HCT116 (cell line): ENCODE data around the gene AGBL1. TPM values are rescaled to one million over a fixed set of nuclear protein-coding genes. Genes with fewer than 3 reads are reported as not detected.

Experiments
- ATAC-seq: fragments of 200-7000 bp; cut with Tn5 transposase; 2 replicates; pipeline ENCODE4 v1.9.1; 2020; ENCODE audit warnings: mild to moderate bottlenecking, moderate library complexity
- BruUV-seq: library from RNA; stranded (reverse); fragments of 400-500 nt; replicated peaks from 2 replicates; lab custom pipeline; 2021; lab: Mats Ljungman, UMichigan
- CTCF ChIA-PET: fragments of 300-600 bp; sonication (Branson Sonifier 250); formaldehyde crosslinking; loops from one replicate; lab custom pipeline; 2021; ENCODE audit warnings: antibody characterized with exemption; lab: Charles Lee
- POLR2A ChIA-PET: fragments of 300-600, 350-600 bp; sonication (Branson Sonifier 250); formaldehyde crosslinking; loops from one replicate; lab custom pipeline; 2021; ENCODE audit warnings: antibody characterized with exemption; lab: Charles Lee
- RAD21 ChIA-PET, 2 experiments: fragments of 300-600 bp; sonication (Branson Sonifier 250); formaldehyde crosslinking; loops; one replicate each; lab custom pipeline; 2023; ENCODE audit warnings: low total read pairs in 2 of 2; ENCODE audit not compliant: uncharacterized antibody in 2 of 2, unreplicated experiment in 2 of 2, low non-redundant PET in 1 of 2; lab: Charles Lee
- DNase-seq: peaks from one replicate; pipeline ENCODE4 v3.0.0-alpha.2; 2010; ENCODE audit warnings: low read depth, low spot score
- H2AFZ ChIP-seq: fragments of 200-600 bp; shearing (Covaris generic), sonication (generic); 2 replicates; pipeline ENCODE4 v1.6.1; 2017; ENCODE audit warnings: low read depth, mixed run types, mixed read lengths, antibody characterized with exemption, low read length; ENCODE audit not compliant: poor library complexity, severe bottlenecking
- H3K27ac ChIP-seq: 2 replicates; pipeline ENCODE4 v1.5.1; 2012; ENCODE audit warnings: low read depth, low read length
- H3K27me3 ChIP-seq: fragments of 200-600 bp; sonication (generic); 2 replicates; pipeline ENCODE4 v1.6.1; 2016; ENCODE audit warnings: mixed run types, low read length, mixed read lengths; ENCODE audit not compliant: insufficient read depth
- H3K36me3 ChIP-seq, 2 experiments: fragments of 200-500 bp in 1 of 2; fragments of 200-600 bp in 1 of 2; sonication (Bioruptor generic) in 1 of 2; sonication (generic) in 1 of 2; 2 replicates each; pipeline versions ENCODE4 v1.5.1 to v1.6.1; 2014 to 2016; ENCODE audit warnings: low read length in 2 of 2, inconsistent platforms in 1 of 2, mixed read lengths in 1 of 2, mixed run types in 1 of 2; ENCODE audit not compliant: insufficient read depth in 2 of 2, control insufficient read depth in 1 of 2
- H3K4me1 ChIP-seq, 2 experiments: fragments of 200-600 bp in 1 of 2; sonication (generic) in 1 of 2; 2 replicates each; pipeline versions ENCODE4 v1.5.1 to v1.6.1; 2012 to 2017; ENCODE audit warnings: low read length in 2 of 2, inconsistent platforms in 1 of 2, mild to moderate bottlenecking in 1 of 2, mixed read lengths in 1 of 2, mixed run types in 1 of 2, moderate library complexity in 1 of 2; ENCODE audit not compliant: insufficient read depth in 2 of 2, control insufficient read depth in 1 of 2
- H3K4me2 ChIP-seq: fragments of 200-600 bp; sonication (generic); 2 replicates; pipeline ENCODE4 v1.6.1; 2017; ENCODE audit warnings: mixed run types, low read length, mixed read lengths
- H3K4me3 ChIP-seq, 2 experiments: fragments of 200-600 bp in 1 of 2; sonication (generic) in 1 of 2; replicated peaks in 1 of 2; 2 replicates each; pipeline ENCODE4 v1.5.1; 2011 to 2016; ENCODE audit warnings: low read length in 2 of 2, control low read depth in 1 of 2, low read depth in 1 of 2, mild to moderate bottlenecking in 1 of 2, mixed read lengths in 1 of 2, mixed run types in 1 of 2
- H3K79me2 ChIP-seq: fragments of 200-600 bp; sonication (generic); 2 replicates; pipeline ENCODE4 v1.6.1; 2017; ENCODE audit warnings: mild to moderate bottlenecking, mixed run types, low read length, moderate library complexity, mixed read lengths; ENCODE audit not compliant: insufficient read depth
- H3K9ac ChIP-seq: fragments of 200-600 bp; sonication (generic); 2 replicates; pipeline ENCODE4 v1.6.1; 2016; ENCODE audit warnings: low read length, mixed read lengths
- H3K9me2 ChIP-seq: fragments of 200-600 bp; sonication (generic), shearing (Covaris generic); 2 replicates; pipeline ENCODE4 v1.6.1; 2017; ENCODE audit warnings: mixed run types, mild to moderate bottlenecking, moderate library complexity; ENCODE audit not compliant: insufficient read depth
- H3K9me3 ChIP-seq, 2 experiments: fragments of 200-500 bp in 1 of 2; fragments of 200-600 bp in 1 of 2; sonication (Bioruptor generic) in 1 of 2; sonication (generic) in 1 of 2; 2 replicates each; pipeline ENCODE4 v1.6.1; 2014 to 2017; ENCODE audit warnings: low read length in 2 of 2, mixed read lengths in 2 of 2, inconsistent platforms in 1 of 2, low read depth in 1 of 2, mild to moderate bottlenecking in 1 of 2, mixed run types in 1 of 2, moderate library complexity in 1 of 2; ENCODE audit not compliant: control insufficient read depth in 1 of 2, insufficient read depth in 1 of 2
- H4K20me1 ChIP-seq: fragments of 200-600 bp; sonication (generic), shearing (Covaris generic); 2 replicates; pipeline ENCODE4 v1.6.1; 2017; ENCODE audit warnings: mixed run types, mild to moderate bottlenecking, moderate library complexity; ENCODE audit not compliant: insufficient read depth
- CEBPB ChIP-seq: IDR thresholded peaks from 2 replicates; pipeline ENCODE4 v1.6.1; 2012; ENCODE audit warnings: low read depth
- EZH2phosphoT487 ChIP-seq: fragments of 200-600 bp; IDR thresholded peaks from 2 replicates; pipeline ENCODE4 v1.6.1; 2018; ENCODE audit warnings: antibody characterized with exemption, borderline replicate concordance
- FOSL1 ChIP-seq: IDR thresholded peaks from 2 replicates; pipeline ENCODE4 v1.6.1; 2012; ENCODE audit warnings: low read depth
- POLR2A ChIP-seq: IDR thresholded peaks from 2 replicates; pipeline ENCODE4 v1.7.0; 2011; ENCODE audit warnings: borderline replicate concordance; ENCODE audit not compliant: insufficient read depth, insufficient read length; ENCODE audit errors: extremely low read depth
- RAD21 ChIP-seq: IDR thresholded peaks from 2 replicates; pipeline ENCODE4 v1.6.1; 2012; ENCODE audit warnings: low read depth, mild to moderate bottlenecking
- SIN3A ChIP-seq: IDR thresholded peaks from 2 replicates; pipeline ENCODE4 v1.6.1; 2012; ENCODE audit warnings: low read depth
- SP1 ChIP-seq: IDR thresholded peaks from 2 replicates; pipeline ENCODE4 v1.6.1; 2012; ENCODE audit warnings: low read depth
- TCF7L2 ChIP-seq: IDR thresholded peaks from 2 replicates; pipeline ENCODE4 v1.7.0; 2011; ENCODE audit warnings: borderline replicate concordance, inconsistent platforms; ENCODE audit not compliant: insufficient read depth, insufficient read length; ENCODE audit errors: extremely low read depth
- ZNF274 ChIP-seq: fragments of 200-500 bp; sonication (Bioruptor generic); IDR thresholded peaks from 2 replicates; pipeline ENCODE4 v1.6.1; 2014; ENCODE audit warnings: mild to moderate bottlenecking, low read depth, low read length, inconsistent platforms
- intact Hi-C: fragments of 100-400 bp; cut with micrococcal nuclease; formaldehyde crosslinking; loops from 2 replicates; pipeline ENCODE4 v1.10.0; 2022
- total RNA-seq: library from RNA; stranded (reverse); gene quantifications from one replicate; pipeline ENCODE4 v1.2.1, GENCODE V29; 2021; ENCODE audit not compliant: unreplicated experiment
- TF ChIP-seq, protein P1 (sequence below), 3 experiments: fragments of 200-600 bp in 1 of 3; sonication (generic) in 1 of 3; IDR thresholded peaks in 2 of 3; conservative IDR thresholded peaks in 1 of 3; 2 replicates each; pipeline ENCODE4 v1.5.1; 2012 to 2017; ENCODE audit warnings: low read depth in 2 of 3, low read length in 2 of 3, antibody characterized with exemption in 1 of 3, borderline replicate concordance in 1 of 3, control low read depth in 1 of 3, mild to moderate bottlenecking in 1 of 3, mixed read lengths in 1 of 3, mixed run types in 1 of 3, moderate library complexity in 1 of 3; ENCODE audit not compliant: insufficient read depth in 1 of 3
- TF ChIP-seq, protein P2 (sequence below): IDR thresholded peaks from 2 replicates; pipeline ENCODE4 v1.6.1; 2012
- TF ChIP-seq, protein P3 (sequence below): IDR thresholded peaks from 2 replicates; pipeline ENCODE4 v1.6.1; 2012; ENCODE audit warnings: low read depth

Gene AGBL1
- total RNA-seq, 1 experiment from 2014 or later, result not detected

DNA sequence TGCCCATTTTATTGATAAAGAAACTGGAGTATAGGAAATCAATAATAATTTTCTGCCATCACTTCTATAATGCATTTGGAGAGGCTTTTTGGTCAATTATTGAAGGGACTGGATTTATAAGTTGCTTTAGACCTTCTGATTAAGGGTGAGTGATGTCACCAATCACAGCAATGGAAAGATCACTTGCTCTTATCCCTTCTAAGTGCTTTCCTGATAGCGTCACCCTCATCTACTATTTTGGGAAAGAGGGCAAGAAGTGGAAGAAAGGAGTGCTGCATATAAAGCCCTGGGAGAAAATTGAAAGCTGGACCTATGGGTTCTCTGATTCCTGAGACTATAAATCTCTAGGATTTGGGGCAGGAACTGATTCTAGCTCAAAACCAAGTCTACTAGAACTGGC, 771.3 kb downstream of the AGBL1 start:
- ATAC-seq (no peak), DNase-seq (no peak)
- Histone ChIP-seq H3K9me3 (peaks cover 14 to 31% of the 10 kb centered on the region in 2 experiments; a peak in 2 of 4 replicates), H3K9ac (no peak overlapping the region), H3K4me2 (no peak overlapping the region), H3K79me2 (no peaks in the 10 kb centered on the region), H3K27me3 (no peaks in the 10 kb centered on the region), H3K9me2 (no peaks in the 10 kb centered on the region), H2AFZ (no peak overlapping the region), H3K27ac (no peak overlapping the region), H3K4me3 (no peak overlapping the region), H3K36me3 (no peaks in the 10 kb centered on the region), H4K20me1 (no peaks in the 10 kb centered on the region), H3K4me1 (no peaks in the 10 kb centered on the region)
- RAD21 ChIA-PET, result no interaction called here
- TF ChIP-seq FOSL1 (no peak), TCF7L2 (no peak), SIN3A (no peak)
- CTCF ChIA-PET, result no interaction called here
- POLR2A ChIA-PET, result no interaction called here
- intact Hi-C loops, result no loop called here
- BruUV-seq, result no TSS peak

DNA sequence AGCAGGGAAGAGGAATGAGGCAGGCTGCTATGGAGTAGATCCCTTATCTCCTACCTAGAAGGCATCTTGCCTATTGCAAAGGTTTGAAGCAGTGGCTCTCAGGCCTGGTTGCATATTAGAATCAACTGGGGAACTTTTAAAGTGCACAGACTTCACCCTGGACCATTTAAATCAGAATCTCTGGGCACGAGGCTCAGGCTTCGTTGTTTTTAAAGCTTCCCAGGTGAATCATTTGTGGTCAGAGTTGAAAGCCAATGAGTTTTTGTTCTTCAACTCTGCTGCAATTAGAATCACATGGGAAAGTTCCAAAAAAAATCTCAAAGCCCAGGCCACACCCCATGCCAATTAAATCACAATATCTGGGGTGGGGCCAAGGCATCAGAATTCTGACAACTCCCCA, 773.1 kb downstream of the AGBL1 start:
- peaks cover 19 to 25% of the 10 kb centered on the region in 2 experiments; a peak in 2 of 4 replicates for H3K9me3 ChIP-seq
- no peaks in the 10 kb centered on the region for H3K27me3 ChIP-seq
- no peaks in the 10 kb centered on the region for H3K4me1 ChIP-seq
- no peaks in the 10 kb centered on the region for H4K20me1 ChIP-seq
- TF ChIP-seq POLR2A (no peak), EZH2phosphoT487 (no peak), RAD21 (no peak), ZNF274 (no peak), SP1 (no peak), CEBPB (no peak)
- TF ChIP-seq, protein P1, sequence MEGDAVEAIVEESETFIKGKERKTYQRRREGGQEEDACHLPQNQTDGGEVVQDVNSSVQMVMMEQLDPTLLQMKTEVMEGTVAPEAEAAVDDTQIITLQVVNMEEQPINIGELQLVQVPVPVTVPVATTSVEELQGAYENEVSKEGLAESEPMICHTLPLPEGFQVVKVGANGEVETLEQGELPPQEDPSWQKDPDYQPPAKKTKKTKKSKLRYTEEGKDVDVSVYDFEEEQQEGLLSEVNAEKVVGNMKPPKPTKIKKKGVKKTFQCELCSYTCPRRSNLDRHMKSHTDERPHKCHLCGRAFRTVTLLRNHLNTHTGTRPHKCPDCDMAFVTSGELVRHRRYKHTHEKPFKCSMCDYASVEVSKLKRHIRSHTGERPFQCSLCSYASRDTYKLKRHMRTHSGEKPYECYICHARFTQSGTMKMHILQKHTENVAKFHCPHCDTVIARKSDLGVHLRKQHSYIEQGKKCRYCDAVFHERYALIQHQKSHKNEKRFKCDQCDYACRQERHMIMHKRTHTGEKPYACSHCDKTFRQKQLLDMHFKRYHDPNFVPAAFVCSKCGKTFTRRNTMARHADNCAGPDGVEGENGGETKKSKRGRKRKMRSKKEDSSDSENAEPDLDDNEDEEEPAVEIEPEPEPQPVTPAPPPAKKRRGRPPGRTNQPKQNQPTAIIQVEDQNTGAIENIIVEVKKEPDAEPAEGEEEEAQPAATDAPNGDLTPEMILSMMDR (IDR thresholded peaks at IDR 0.05 in 2 of 3, conservative IDR thresholded peaks at IDR 0.05 in 1 of 3; ENCODE audit: borderline replicate concordance in 1 of 3, insufficient read depth in 1 of 3, low read depth in 2 of 3, low read length in 2 of 3), result no peak
- TF ChIP-seq, protein P2, sequence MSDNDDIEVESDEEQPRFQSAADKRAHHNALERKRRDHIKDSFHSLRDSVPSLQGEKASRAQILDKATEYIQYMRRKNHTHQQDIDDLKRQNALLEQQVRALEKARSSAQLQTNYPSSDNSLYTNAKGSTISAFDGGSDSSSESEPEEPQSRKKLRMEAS, result no peak
- TF ChIP-seq, protein P3, sequence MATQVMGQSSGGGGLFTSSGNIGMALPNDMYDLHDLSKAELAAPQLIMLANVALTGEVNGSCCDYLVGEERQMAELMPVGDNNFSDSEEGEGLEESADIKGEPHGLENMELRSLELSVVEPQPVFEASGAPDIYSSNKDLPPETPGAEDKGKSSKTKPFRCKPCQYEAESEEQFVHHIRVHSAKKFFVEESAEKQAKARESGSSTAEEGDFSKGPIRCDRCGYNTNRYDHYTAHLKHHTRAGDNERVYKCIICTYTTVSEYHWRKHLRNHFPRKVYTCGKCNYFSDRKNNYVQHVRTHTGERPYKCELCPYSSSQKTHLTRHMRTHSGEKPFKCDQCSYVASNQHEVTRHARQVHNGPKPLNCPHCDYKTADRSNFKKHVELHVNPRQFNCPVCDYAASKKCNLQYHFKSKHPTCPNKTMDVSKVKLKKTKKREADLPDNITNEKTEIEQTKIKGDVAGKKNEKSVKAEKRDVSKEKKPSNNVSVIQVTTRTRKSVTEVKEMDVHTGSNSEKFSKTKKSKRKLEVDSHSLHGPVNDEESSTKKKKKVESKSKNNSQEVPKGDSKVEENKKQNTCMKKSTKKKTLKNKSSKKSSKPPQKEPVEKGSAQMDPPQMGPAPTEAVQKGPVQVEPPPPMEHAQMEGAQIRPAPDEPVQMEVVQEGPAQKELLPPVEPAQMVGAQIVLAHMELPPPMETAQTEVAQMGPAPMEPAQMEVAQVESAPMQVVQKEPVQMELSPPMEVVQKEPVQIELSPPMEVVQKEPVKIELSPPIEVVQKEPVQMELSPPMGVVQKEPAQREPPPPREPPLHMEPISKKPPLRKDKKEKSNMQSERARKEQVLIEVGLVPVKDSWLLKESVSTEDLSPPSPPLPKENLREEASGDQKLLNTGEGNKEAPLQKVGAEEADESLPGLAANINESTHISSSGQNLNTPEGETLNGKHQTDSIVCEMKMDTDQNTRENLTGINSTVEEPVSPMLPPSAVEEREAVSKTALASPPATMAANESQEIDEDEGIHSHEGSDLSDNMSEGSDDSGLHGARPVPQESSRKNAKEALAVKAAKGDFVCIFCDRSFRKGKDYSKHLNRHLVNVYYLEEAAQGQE, result no peak
- ChIA-PET POLR2A (no interaction called here), RAD21 (no interaction called here), CTCF (no interaction called here)
- H2AFZ ChIP-seq, result no peak overlapping the region
- no peaks in the 10 kb centered on the region for H3K9me2 ChIP-seq
- no peak for ATAC-seq
- H3K9ac ChIP-seq, result no peak overlapping the region
- H3K4me2 ChIP-seq, result no peak overlapping the region
- no peak for DNase-seq
- intact Hi-C loops, result no loop called here
- H3K4me3 ChIP-seq, result no peak overlapping the region
- no peaks in the 10 kb centered on the region for H3K79me2 ChIP-seq
- no peaks in the 10 kb centered on the region for H3K36me3 ChIP-seq
- no TSS peak for BruUV-seq
- no peak overlapping the region for H3K27ac ChIP-seq
